OCI-LY3 (cell line): Measurements from ENCODE around the gene CXCL6.

Experiments used
- H2AFZ ChIP-seq: fragments of 200-600, 300-600 bp; shearing (Covaris generic); 2 replicates; pipeline ENCODE4 v1.6.0; 2014; ENCODE audit warnings: antibody characterized with exemption, low read depth, low read length
- H3K27ac ChIP-seq: fragments of 200-600, 300-600 bp; sonication (generic); 2 replicates; pipeline ENCODE4 v1.5.1; 2014; ENCODE audit warnings: mild to moderate bottlenecking, low read length, moderate library complexity, mixed read lengths
- H3K27me3 ChIP-seq: fragments of 200-600, 300-600 bp; sonication (generic); 2 replicates; pipeline ENCODE4 v1.6.1; 2014; ENCODE audit warnings: low read depth, low read length, mixed read lengths
- H3K36me3 ChIP-seq: fragments of 200-600, 300-600 bp; sonication (generic); replicated peaks from 2 replicates; pipeline ENCODE3; 2014; ENCODE audit warnings: low read depth, low read length, mixed read lengths
- H3K4me1 ChIP-seq: fragments of 300-600, 200-600 bp; sonication (generic); 2 replicates; pipeline ENCODE4 v1.6.1; 2014; ENCODE audit warnings: low read length, mixed read lengths
- H3K4me2 ChIP-seq: fragments of 200-600, 300-600 bp; sonication (generic); 2 replicates; pipeline ENCODE4 v1.6.1; 2014; ENCODE audit warnings: low read length, mixed read lengths
- H3K4me3 ChIP-seq: fragments of 300-600, 200-600 bp; sonication (generic); 2 replicates; pipeline ENCODE4 v1.5.1; 2014; ENCODE audit warnings: antibody characterized with exemption, mild to moderate bottlenecking, low read length, moderate library complexity
- H3K79me2 ChIP-seq: fragments of 300-600, 200-600 bp; shearing (Covaris generic); 2 replicates; pipeline ENCODE4 v1.6.1; 2014; ENCODE audit warnings: mild to moderate bottlenecking, low read length, mixed read lengths
- H3K9ac ChIP-seq: fragments of 300-600, 200-600 bp; shearing (Covaris generic); 2 replicates; pipeline ENCODE4 v1.6.0; 2014; ENCODE audit warnings: mild to moderate bottlenecking, low read length, moderate library complexity
- H3K9me3 ChIP-seq: fragments of 200-600, 300-600 bp; shearing (Covaris generic); 2 replicates; pipeline ENCODE4 v1.6.1; 2014; ENCODE audit warnings: low read length, mixed read lengths; ENCODE audit not compliant: insufficient read depth
- H4K20me1 ChIP-seq: fragments of 200-600, 300-600 bp; sonication (generic); 2 replicates; pipeline ENCODE4 v1.6.1; 2016; ENCODE audit warnings: low read length, mixed read lengths; ENCODE audit not compliant: insufficient read depth
- CTCF ChIP-seq: fragments of 200-600, 300-600 bp; sonication (generic); IDR thresholded peaks from 2 replicates; pipeline ENCODE4 v1.5.1; 2014; ENCODE audit warnings: antibody characterized with exemption, low read length, low read depth
- EZH2phosphoT487 ChIP-seq: fragments of 200-600 bp; shearing (Covaris generic); IDR thresholded peaks from 2 replicates; pipeline ENCODE4 v1.6.1; 2018; ENCODE audit warnings: antibody characterized with exemption, mixed run types, low read depth

CXCL6 gene

GRCh38 chr4:73801692-73802091, 34.8 kb upstream of the CXCL6 start:
- TF ChIP-seq CTCF (no peak), EZH2phosphoT487 (no peak)

GRCh38 chr4:73803213-73803612, 33.3 kb upstream of the CXCL6 start:
- Histone ChIP-seq H3K27me3 (peaks cover 3% of the 10 kb centered on the region; the same call in 1 of the 2 replicates), H3K9me3 (0 out of 2 replicates have a peak, but pooled peaks cover 6% of the 10 kb centered on the region), H3K27ac (no peak overlapping the region), H4K20me1 (no peaks in the 10 kb centered on the region), H3K4me1 (no peaks in the 10 kb centered on the region), H3K79me2 (no peaks in the 10 kb centered on the region), H3K9ac (no peak overlapping the region), H3K4me3 (no peak overlapping the region), H2AFZ (no peak overlapping the region), H3K4me2 (no peak overlapping the region), H3K36me3 (no peaks in the 10 kb centered on the region)
- TF ChIP-seq CTCF, result peak; percentile 13; the same call in 1 of the 2 replicates
- no peak for TF ChIP-seq EZH2phosphoT487

More at GRCh38 chr4:73801692-73802091, 34.8 kb upstream of the CXCL6 start:
- Histone ChIP-seq H3K79me2 (no peaks in the 10 kb centered on the region), H3K4me1 (no peaks in the 10 kb centered on the region), H4K20me1 (no peaks in the 10 kb centered on the region), H3K4me2 (no peak overlapping the region), H3K27ac (no peak overlapping the region), H3K9me3 (0 out of 2 replicates have a peak, but pooled peaks cover 6% of the 10 kb centered on the region), H3K9ac (no peak overlapping the region), H3K4me3 (no peak overlapping the region), H3K27me3 (peaks cover 3% of the 10 kb centered on the region; the same call in 1 of the 2 replicates), H3K36me3 (no peaks in the 10 kb centered on the region), H2AFZ (no peak overlapping the region)

DNA sequence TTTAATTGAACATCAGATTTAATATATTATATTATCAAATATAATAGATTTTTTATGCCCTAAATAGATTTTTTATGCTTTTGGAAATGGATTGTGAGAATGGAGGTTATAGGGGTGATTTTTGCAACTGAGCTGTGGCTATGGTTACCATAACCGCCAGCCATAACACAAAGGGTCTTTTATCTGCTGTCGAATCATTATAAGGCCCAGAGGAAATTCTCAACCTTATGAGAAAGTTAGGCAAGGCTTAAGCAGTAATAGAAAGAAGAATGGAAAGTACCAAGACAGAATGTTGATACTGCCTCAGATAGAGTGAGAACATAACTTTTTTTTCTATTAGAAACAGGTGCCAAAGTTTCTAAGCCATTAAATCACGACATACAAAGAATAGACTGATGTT, 26.3 kb upstream of the CXCL6 start:
- Histone ChIP-seq H3K27ac (no peak overlapping the region), H2AFZ (no peak overlapping the region), H3K27me3 (peaks cover 3% of the 10 kb centered on the region; the same call in 1 of the 2 replicates), H3K4me2 (no peak overlapping the region), H3K36me3 (no peaks in the 10 kb centered on the region), H3K9me3 (no peaks in the 10 kb centered on the region), H3K9ac (no peak overlapping the region), H4K20me1 (no peaks in the 10 kb centered on the region), H3K79me2 (no peaks in the 10 kb centered on the region), H3K4me3 (no peak overlapping the region), H3K4me1 (0 out of 2 replicates have a peak, but pooled peaks cover 2% of the 10 kb centered on the region)
- TF ChIP-seq EZH2phosphoT487, result no peak
- no peak for TF ChIP-seq CTCF

GRCh38 chr4:73811841-73812240, 24.6 kb upstream of the CXCL6 start:
- 0 out of 2 replicates have a peak, but pooled peaks cover 4% of the 10 kb centered on the region for H3K4me1 ChIP-seq
- no peak overlapping the region for H3K4me3 ChIP-seq
- H3K27me3 ChIP-seq, result no peaks in the 10 kb centered on the region
- H3K36me3 ChIP-seq, result no peaks in the 10 kb centered on the region
- H3K4me2 ChIP-seq, result no peak overlapping the region
- no peak overlapping the region for H3K27ac ChIP-seq
- no peak overlapping the region for H3K9ac ChIP-seq
- TF ChIP-seq CTCF, result no peak
- TF ChIP-seq EZH2phosphoT487, result no peak
- H3K79me2 ChIP-seq, result no peaks in the 10 kb centered on the region
- no peaks in the 10 kb centered on the region for H3K9me3 ChIP-seq
- H4K20me1 ChIP-seq, result no peaks in the 10 kb centered on the region
- H2AFZ ChIP-seq, result no peak overlapping the region
